B cell (primary cell): ENCODE results near the gene UBASH3B. TPM values are rescaled to one million over a fixed set of nuclear protein-coding genes. Genes with fewer than 3 reads are reported as not detected.

ENCODE experiments used
- ATAC-seq: fragments of 200-7000 bp; cut with Tn5 transposase; one replicate; pipeline ENCODE4 v1.10.0; 2021; ENCODE audit warnings: low read depth, mild to moderate bottlenecking, moderate number of reproducible peaks, moderate library complexity
- CTCF ChIA-PET: fragments of 350-600 bp; sonication (Branson Sonifier 250); formaldehyde crosslinking; loops from one replicate; lab custom pipeline; 2021; ENCODE audit warnings: antibody characterized with exemption, inconsistent platforms; lab: Charles Lee
- POLR2A ChIA-PET: fragments of 350-600 bp; sonication (Branson Sonifier 250); formaldehyde crosslinking; loops from one replicate; lab custom pipeline; 2021; ENCODE audit warnings: antibody characterized with exemption; lab: Charles Lee
- DNase-seq: peaks from one replicate; pipeline ENCODE4 v3.0.0; 2013
- H2AFZ ChIP-seq: 2 replicates; pipeline ENCODE4 v1.6.1; 2012; ENCODE audit warnings: mild to moderate bottlenecking, low read depth, low read length; ENCODE audit not compliant: insufficient read depth, poor library complexity, severe bottlenecking
- H3K27ac ChIP-seq, 2 donors: 1 replicate in 1 of 2; 2 replicates in 1 of 2; pipeline ENCODE4 v1.5.1; 2012 to 2013; ENCODE audit warnings: low read length in 2 of 2, mild to moderate bottlenecking in 2 of 2, moderate library complexity in 1 of 2
- H3K27me3 ChIP-seq, 4 experiments: fragments of 200-600 bp in 1 of 4; sonication (generic) in 1 of 4; replicated peaks in 1 of 4; 1 replicate in 2 of 4; 2 replicates in 2 of 4; pipeline versions ENCODE4 v1.6.1 to v1.7.0; 2013 to 2016; ENCODE audit warnings: low read length in 3 of 4, mild to moderate bottlenecking in 2 of 4, mixed read lengths in 1 of 4, moderate library complexity in 1 of 4; ENCODE audit not compliant: insufficient read depth in 4 of 4, control insufficient read depth in 3 of 4; ENCODE audit errors: control extremely low read depth in 1 of 4
- H3K36me3 ChIP-seq, 2 experiments: replicated peaks in 1 of 2; 1 replicate in 1 of 2; 2 replicates in 1 of 2; pipeline versions ENCODE4 v1.6.1 to v1.7.1; 2013; ENCODE audit warnings: low read length in 1 of 2; ENCODE audit not compliant: insufficient read depth in 2 of 2, control insufficient read depth in 1 of 2; ENCODE audit errors: control extremely low read depth in 1 of 2, extremely low read depth in 1 of 2
- H3K4me1 ChIP-seq, 2 donors: fragments of 200-600 bp in 1 of 2; sonication (generic) in 1 of 2; 1 replicate in 1 of 2; 2 replicates in 1 of 2; pipeline versions ENCODE4 v1.5.1 to v1.6.1; 2013 to 2017; ENCODE audit warnings: low read length in 2 of 2; ENCODE audit not compliant: control insufficient read depth in 2 of 2, insufficient read depth in 2 of 2
- H3K4me2 ChIP-seq: replicated peaks from 2 replicates; pipeline ENCODE3; 2012; ENCODE audit warnings: mild to moderate bottlenecking, low read depth, low read length; ENCODE audit not compliant: poor library complexity, severe bottlenecking
- H3K4me3 ChIP-seq, 5 experiments: fragments of 200-600 bp in 1 of 5; sonication (generic) in 1 of 5; 1 replicate in 3 of 5; 2 replicates in 2 of 5; pipeline versions ENCODE4 v1.5.1 to v1.7.0; 2011 to 2016; ENCODE audit warnings: low read length in 4 of 5, mild to moderate bottlenecking in 4 of 5, low read depth in 2 of 5, control low read depth in 1 of 5, moderate library complexity in 1 of 5; ENCODE audit not compliant: insufficient read depth in 1 of 5; ENCODE audit errors: control extremely low read depth in 1 of 5, extremely low read depth in 1 of 5
- H3K79me2 ChIP-seq: fragments of 200-600 bp; sonication (generic); one replicate; pipeline ENCODE4 v1.6.0; 2016; ENCODE audit warnings: low read length; ENCODE audit not compliant: control insufficient read depth, insufficient read depth
- H3K9ac ChIP-seq: fragments of 200-600 bp; sonication (generic); 2 replicates; pipeline ENCODE4 v1.6.1; 2017; ENCODE audit warnings: mild to moderate bottlenecking, low read length, moderate library complexity
- H3K9me3 ChIP-seq, 3 donors: one replicate each; pipeline versions ENCODE4 v1.6.1 to v1.7.1; 2013; ENCODE audit warnings: low read length in 2 of 3; ENCODE audit not compliant: control insufficient read depth in 2 of 3, insufficient read depth in 1 of 3; ENCODE audit errors: control extremely low read depth in 1 of 3
- H4K20me1 ChIP-seq: 2 replicates; pipeline ENCODE4 v1.6.0; 2012; ENCODE audit warnings: mild to moderate bottlenecking, low read length; ENCODE audit not compliant: insufficient read depth, control insufficient read depth, poor library complexity, severe bottlenecking
- H3K27ac Mint-ChIP-seq: one replicate; pipeline ENCODE4 v1.8.0; 2021; ENCODE audit warnings: mixed read lengths
- H3K27me3 Mint-ChIP-seq: one replicate; pipeline ENCODE4 v1.8.0; 2021; ENCODE audit warnings: mixed read lengths
- H3K4me1 Mint-ChIP-seq: one replicate; pipeline ENCODE4 v1.8.0; 2021; ENCODE audit warnings: mixed read lengths
- H3K4me3 Mint-ChIP-seq: one replicate; pipeline ENCODE4 v1.8.0; 2021; ENCODE audit warnings: mixed read lengths
- H3K9me3 Mint-ChIP-seq: one replicate; pipeline ENCODE4 v1.8.0; 2022; ENCODE audit warnings: mixed read lengths; ENCODE audit not compliant: insufficient read depth
- EZH2 ChIP-seq: IDR thresholded peaks from 2 replicates; pipeline ENCODE4 v1.6.1; 2012; ENCODE audit warnings: borderline replicate concordance, low read depth, mild to moderate bottlenecking, moderate library complexity, low read length; ENCODE audit not compliant: insufficient read depth, poor library complexity, severe bottlenecking
- WGBS: methylation state at CpG from one replicate; pipeline ENCODE4 v1.1.5; 2013; ENCODE audit warnings: missing lambda C conversion rate; ENCODE audit not compliant: insufficient coverage; 5-methylcytosine and 5-hydroxymethylcytosine counted together
- intact Hi-C: fragments of 100-400 bp; cut with micrococcal nuclease; formaldehyde crosslinking; loops from one replicate; pipeline ENCODE4 v1.10.0; 2022
- polyA plus RNA-seq: library from polyadenylated mRNA; depleted of rRNA; stranded (reverse); fragments of >200 nt; gene quantifications from 2 replicates; pipeline ENCODE4 v1.2.3, GENCODE V29; 2012
- total RNA-seq, 2 donors: library from RNA; stranded (reverse); fragments of 120-200 nt in 1 of 2; gene quantifications; 1 replicate in 1 of 2; 2 replicates in 1 of 2; pipeline versions ENCODE4 v1.2.3 to v1.2.4, GENCODE V29; 2013 to 2022
- TF ChIP-seq, protein P1 (sequence below): fragments of 200-600 bp; IDR thresholded peaks from one replicate; pipeline ENCODE4 v1.8.0; 2022; ENCODE audit warnings: antibody characterized with exemption, mild to moderate bottlenecking

The UBASH3B gene
- total and polyA plus RNA-seq, 2 donors (not counting 1 experiment from before 2014, with no cell fraction given): 2.3 to 3.6 TPM

DNA sequence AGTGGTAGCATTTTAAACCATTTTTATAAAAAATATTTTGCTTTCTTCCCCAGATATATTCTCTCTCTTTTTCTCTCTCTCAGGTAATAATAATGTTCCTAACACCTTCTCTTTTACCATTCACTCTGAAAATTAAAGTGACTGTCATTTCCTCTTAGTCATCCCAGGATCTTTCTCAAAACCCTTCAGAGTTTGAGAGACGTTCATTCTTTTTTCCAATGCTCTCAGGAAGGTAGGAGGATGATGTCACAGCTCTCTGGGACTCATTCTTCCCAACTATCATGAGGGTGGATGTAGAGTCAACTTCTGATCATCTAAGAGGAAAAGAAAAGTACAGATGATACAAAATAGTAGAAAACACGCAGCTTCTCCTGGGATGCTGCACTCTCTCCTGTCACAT is 122.6 kb downstream of the UBASH3B start:
- H3K27ac Mint-ChIP-seq: no peak overlapping the region
- intact Hi-C loops: no loop called here

DNA sequence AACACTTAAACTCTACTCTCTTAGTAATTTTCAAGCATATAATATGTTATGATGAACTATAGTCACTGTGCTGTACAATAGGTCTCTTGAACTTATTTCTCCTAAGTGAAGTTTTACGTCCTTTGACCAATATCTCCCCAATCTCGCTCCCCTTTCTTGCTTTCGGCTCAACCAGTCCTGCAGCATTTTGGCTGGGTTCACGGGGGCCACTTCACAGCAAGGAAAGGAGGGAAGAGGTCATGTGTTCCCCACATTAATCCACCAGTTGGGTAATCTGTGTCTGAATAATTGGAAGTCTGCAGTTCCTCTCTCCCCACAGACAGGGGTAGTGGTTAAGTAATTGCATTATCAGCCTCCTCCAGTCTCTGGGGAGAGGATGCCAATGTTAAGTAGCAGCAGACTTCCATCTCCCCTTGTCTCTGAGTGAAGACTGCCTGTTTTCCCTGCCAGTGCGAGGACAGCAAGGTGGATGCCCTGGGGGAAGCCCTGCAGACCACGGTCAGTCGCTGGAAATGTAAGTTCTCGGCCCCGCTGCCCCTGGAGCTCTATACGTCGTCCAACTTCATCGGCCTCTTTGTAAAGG is 123.6 kb downstream of the UBASH3B start:
- DNase-seq: no peak
- peaks cover 6% of the 10 kb centered on the region for H3K4me1 Mint-ChIP-seq
- H3K9ac ChIP-seq: no peak overlapping the region
- intact Hi-C loops: no loop called here
- H3K79me2 ChIP-seq: no peaks in the 10 kb centered on the region
- H3K4me3 Mint-ChIP-seq: no peak overlapping the region
- no peaks in the 10 kb centered on the region for H3K9me3 ChIP-seq
- no peaks in the 10 kb centered on the region for H3K9me3 Mint-ChIP-seq
- TF ChIP-seq, protein P1, sequence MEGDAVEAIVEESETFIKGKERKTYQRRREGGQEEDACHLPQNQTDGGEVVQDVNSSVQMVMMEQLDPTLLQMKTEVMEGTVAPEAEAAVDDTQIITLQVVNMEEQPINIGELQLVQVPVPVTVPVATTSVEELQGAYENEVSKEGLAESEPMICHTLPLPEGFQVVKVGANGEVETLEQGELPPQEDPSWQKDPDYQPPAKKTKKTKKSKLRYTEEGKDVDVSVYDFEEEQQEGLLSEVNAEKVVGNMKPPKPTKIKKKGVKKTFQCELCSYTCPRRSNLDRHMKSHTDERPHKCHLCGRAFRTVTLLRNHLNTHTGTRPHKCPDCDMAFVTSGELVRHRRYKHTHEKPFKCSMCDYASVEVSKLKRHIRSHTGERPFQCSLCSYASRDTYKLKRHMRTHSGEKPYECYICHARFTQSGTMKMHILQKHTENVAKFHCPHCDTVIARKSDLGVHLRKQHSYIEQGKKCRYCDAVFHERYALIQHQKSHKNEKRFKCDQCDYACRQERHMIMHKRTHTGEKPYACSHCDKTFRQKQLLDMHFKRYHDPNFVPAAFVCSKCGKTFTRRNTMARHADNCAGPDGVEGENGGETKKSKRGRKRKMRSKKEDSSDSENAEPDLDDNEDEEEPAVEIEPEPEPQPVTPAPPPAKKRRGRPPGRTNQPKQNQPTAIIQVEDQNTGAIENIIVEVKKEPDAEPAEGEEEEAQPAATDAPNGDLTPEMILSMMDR: no peak
- no peak for TF ChIP-seq EZH2
- no peaks in the 10 kb centered on the region for H3K4me1 ChIP-seq
- peaks cover 0 to 8% of the 10 kb centered on the region in 2 experiments for H3K36me3 ChIP-seq
- H3K27me3 Mint-ChIP-seq: peaks cover 1% of the 10 kb centered on the region
- H3K4me3 ChIP-seq: no peak overlapping the region
- H3K27me3 ChIP-seq: no peaks in the 10 kb centered on the region
- WGBS: 80% methylated on average over 8 of the region's 12 CpGs
- ATAC-seq: no peak
- ChIA-PET POLR2A (interaction anchor here (0.6 kb wide), 1 partner anchor 112 kb away, joined by 7 read pairs; no protein-coding TSS in a partner anchor), CTCF (interaction anchor here (1.4 to 8.7 kb wide), 4 partner anchors 13 to 147 kb away, joined by 4 to 240 read pairs (median 56); no protein-coding TSS in a partner anchor)
- H2AFZ ChIP-seq: no peak overlapping the region
- no peaks in the 10 kb centered on the region for H4K20me1 ChIP-seq
- H3K27ac Mint-ChIP-seq: no peak overlapping the region
- no peak overlapping the region for H3K4me2 ChIP-seq
- no peak overlapping the region for H3K27ac ChIP-seq

More for the DNA sequence above, 122.6 kb downstream of the UBASH3B start:
- Histone ChIP-seq H3K9ac (no peak overlapping the region), H4K20me1 (no peaks in the 10 kb centered on the region), H3K4me3 (no peak overlapping the region), H2AFZ (no peak overlapping the region), H3K9me3 (no peaks in the 10 kb centered on the region), H3K27ac (no peak overlapping the region), H3K27me3 (no peaks in the 10 kb centered on the region), H3K4me2 (no peak overlapping the region), H3K36me3 (peaks cover 0 to 7% of the 10 kb centered on the region in 2 experiments), H3K79me2 (no peaks in the 10 kb centered on the region), H3K4me1 (no peaks in the 10 kb centered on the region)
- ChIA-PET POLR2A (interaction anchor here (0.6 to 1.1 kb wide), 2 partner anchors 111 to 149 kb away, joined by 7 read pairs; no protein-coding TSS in a partner anchor), CTCF (interaction anchor here (0.5 to 8.7 kb wide), 5 partner anchors 21 to 198 kb away, joined by 3 to 240 read pairs (median 4); no protein-coding TSS in a partner anchor)
- Mint-ChIP-seq H3K4me3 (no peak overlapping the region), H3K4me1 (peaks cover 6% of the 10 kb centered on the region), H3K27me3 (peaks cover 5% of the 10 kb centered on the region), H3K9me3 (no peaks in the 10 kb centered on the region)
- ATAC-seq (no peak), DNase-seq (no peak)
- TF ChIP-seq, protein P1: no peak
- no peak for TF ChIP-seq EZH2
- WGBS: no CpG with 5 or more reads among the region's 2 CpGs
